SK-N-MC (cell line): ENCODE results near the gene PACSIN3.

ENCODE experiments used
- EZH2 ChIP-seq: fragments of 200-600 bp; sonication (generic); IDR thresholded peaks from one replicate; pipeline ENCODE4 v1.6.1; 2017; ENCODE audit warnings: antibody characterized with exemption
- POLR2AphosphoS5 ChIP-seq: IDR thresholded peaks from 2 replicates; pipeline ENCODE4 v1.6.1; 2012; ENCODE audit warnings: mild to moderate bottlenecking, low read depth, low read length, borderline replicate concordance

- TF ChIP-seq POLR2AphosphoS5 (no peak), EZH2 (no peak)
Measured at GRCh38 chr11:47163193-47163592, 23.0 kb downstream of the PACSIN3 start.
